GM21723 (cell line): ENCODE data around the gene OOSP3.
"Not testable (repeated sequence)": the region's sequence is repeated elsewhere in the genome, so short reads cannot be mapped to it uniquely, and the experiment has no call there.

Experiments
- ATAC-seq: cut with Tn5 transposase; IDR thresholded peaks from one replicate; pipeline ENCODE4 v1.9.1; 2021; ENCODE audit warnings: mild to moderate bottlenecking, moderate library complexity; ENCODE audit not compliant: unreplicated experiment

OOSP3 gene

GRCh38 chr11:59875856-59876519 lies 2.6 kb upstream of the OOSP3 start:
- no peak for ATAC-seq

- ATAC-seq = no peak
These were observed 1.3 kb upstream of the OOSP3 start for GRCh38 chr11:59877325-59877724.

GRCh38 chr11:59877784-59878183 lies 798 bp upstream of the OOSP3 start:
- no peak for ATAC-seq

- ATAC-seq = no peak
These were observed 985 bp downstream of the OOSP3 start for GRCh38 chr11:59879567-59879966.

GRCh38 chr11:59883597-59883996 lies 5.0 kb downstream of the OOSP3 start:
- ATAC-seq = no peak

- not testable (repeated sequence) for ATAC-seq
These were observed 8.6 kb downstream of the OOSP3 start for GRCh38 chr11:59887156-59887555.

GRCh38 chr11:59891781-59892181 lies 13.2 kb downstream of the OOSP3 start:
- no peak for ATAC-seq

- ATAC-seq = no peak
These were observed 16.0 kb downstream of the OOSP3 start for GRCh38 chr11:59894616-59895015.

- ATAC-seq = no peak
These were observed 19.5 kb downstream of the OOSP3 start for GRCh38 chr11:59898046-59898445.

- ATAC-seq = no peak
These were observed 20.1 kb downstream of the OOSP3 start for GRCh38 chr11:59898650-59899049.

- ATAC-seq = no peak
These were observed 20.9 kb downstream of the OOSP3 start for GRCh38 chr11:59899532-59899931.

GRCh38 chr11:59900366-59901126 lies 22.0 kb downstream of the OOSP3 start:
- ATAC-seq = no peak

GRCh38 chr11:59901306-59901705 lies 22.7 kb downstream of the OOSP3 start:
- no peak for ATAC-seq

GRCh38 chr11:59903569-59903968 lies 25.0 kb downstream of the OOSP3 start:
- not testable (repeated sequence) for ATAC-seq

GRCh38 chr11:59918480-59918879 lies 39.9 kb downstream of the OOSP3 start:
- no peak for ATAC-seq

GRCh38 chr11:59918987-59919589 lies 40.5 kb downstream of the OOSP3 start:
- no peak for ATAC-seq

- no peak for ATAC-seq
These were observed 45.2 kb downstream of the OOSP3 start for GRCh38 chr11:59923813-59924212.

GRCh38 chr11:59931688-59932087 lies 53.1 kb downstream of the OOSP3 start:
- no peak for ATAC-seq

GRCh38 chr11:59938132-59938531 lies 59.5 kb downstream of the OOSP3 start, which contains the start of gene OOSP1:
Gene OOSP1 (plus strand): TSS chr11:59938432. CDS start chr11:59938455, 23 bp downstream.
- no peak for ATAC-seq

GRCh38 chr11:59938718-59939117 lies 60.1 kb downstream of the OOSP3 start:
- ATAC-seq = no peak

- ATAC-seq = no peak
These were observed 60.9 kb downstream of the OOSP3 start for GRCh38 chr11:59939482-59939881.

GRCh38 chr11:59941091-59941490 lies 62.5 kb downstream of the OOSP3 start:
- no peak for ATAC-seq
